Neural cell (in vitro differentiated cells): ENCODE measurements around the gene SLC6A6. TPM values are rescaled to one million over a fixed set of nuclear protein-coding genes. Genes with fewer than 3 reads are reported as not detected.

Experiments used
- H2AFZ ChIP-seq: fragments of 200-600, 300-800 bp; sonication (generic), shearing (Covaris generic); 2 replicates; pipeline ENCODE4 v1.6.0; 2014; ENCODE audit warnings: low read depth, mild to moderate bottlenecking, antibody characterized with exemption, low read length, moderate library complexity
- H3F3A ChIP-seq: fragments of 200-600 bp; shearing (Covaris generic); 2 replicates; pipeline ENCODE4 v1.6.1; 2016; ENCODE audit warnings: mild to moderate bottlenecking, moderate library complexity, mixed read lengths, antibody characterized with exemption, low read length; ENCODE audit not compliant: insufficient read depth, poor library complexity, severe bottlenecking
- H3K27ac ChIP-seq: fragments of 200-600, 300-800 bp; sonication (generic), shearing (Covaris generic); 2 replicates; pipeline ENCODE4 v1.5.1; 2014; ENCODE audit warnings: mild to moderate bottlenecking, low read length, moderate library complexity
- H3K27me3 ChIP-seq: fragments of 300-800, 200-600 bp; sonication (generic), shearing (Covaris generic); 2 replicates; pipeline ENCODE4 v1.6.0; 2014; ENCODE audit warnings: mild to moderate bottlenecking, low read depth, low read length, moderate library complexity; ENCODE audit not compliant: insufficient read depth
- H3K36me3 ChIP-seq: fragments of 300-800, 200-600 bp; sonication (generic), shearing (Covaris generic); 2 replicates; pipeline ENCODE4 v1.5.1; 2014; ENCODE audit warnings: mild to moderate bottlenecking, antibody characterized with exemption, low read length, moderate library complexity; ENCODE audit not compliant: insufficient read depth
- H3K4me2 ChIP-seq: fragments of 300-800, 200-600 bp; sonication (generic), shearing (Covaris generic); 2 replicates; pipeline ENCODE4 v1.6.0; 2014; ENCODE audit warnings: mild to moderate bottlenecking, low read length
- H3K4me3 ChIP-seq: fragments of 300-800, 200-600 bp; sonication (generic), shearing (Covaris generic); 2 replicates; pipeline ENCODE4 v1.5.1; 2014; ENCODE audit warnings: mild to moderate bottlenecking, low read length, moderate library complexity
- H3K79me2 ChIP-seq: fragments of 200-600 bp; shearing (Covaris generic); replicated peaks from 2 replicates; pipeline ENCODE4 v1.6.0; 2014; ENCODE audit warnings: mild to moderate bottlenecking, low read length, moderate library complexity; ENCODE audit not compliant: insufficient read depth
- H3K9ac ChIP-seq: fragments of 300-800, 200-600 bp; sonication (generic), shearing (Covaris generic); 2 replicates; pipeline ENCODE4 v1.6.1; 2016; ENCODE audit warnings: mild to moderate bottlenecking, low read length, mixed read lengths
- H3K9me2 ChIP-seq: fragments of 200-600 bp; shearing (Covaris generic); 2 replicates; pipeline ENCODE4 v1.6.1; 2016; ENCODE audit warnings: mild to moderate bottlenecking, low read length, mixed read lengths; ENCODE audit not compliant: insufficient read depth
- H3K9me3 ChIP-seq: fragments of 200-600, 300-800 bp; sonication (generic), shearing (Covaris generic); 2 replicates; pipeline ENCODE4 v1.6.1; 2016; ENCODE audit warnings: mild to moderate bottlenecking, mixed run types, low read length, moderate library complexity, mixed read lengths
- H4K20me1 ChIP-seq: fragments of 200-600 bp; shearing (Covaris generic); 2 replicates; pipeline ENCODE4 v1.6.1; 2016; ENCODE audit warnings: mild to moderate bottlenecking, mixed run types; ENCODE audit not compliant: insufficient read depth
- CTCF ChIP-seq: fragments of 450-650 bp; IDR thresholded peaks from 2 replicates; pipeline ENCODE4 v1.5.1; 2014; ENCODE audit warnings: antibody characterized with exemption, mild to moderate bottlenecking, moderate library complexity; ENCODE audit not compliant: poor library complexity, severe bottlenecking
- EP300 ChIP-seq: fragments of 450-650 bp; conservative IDR thresholded peaks from 2 replicates; pipeline ENCODE4 v1.6.1; 2014; ENCODE audit warnings: antibody characterized with exemption, mild to moderate bottlenecking, moderate library complexity; ENCODE audit not compliant: poor library complexity, severe bottlenecking
- EZH2 ChIP-seq: fragments of 200-600, 300-800 bp; shearing (Covaris generic), sonication (generic); IDR thresholded peaks from 2 replicates; pipeline ENCODE4 v1.6.1; 2014; ENCODE audit warnings: antibody characterized with exemption, low read length, borderline replicate concordance, mild to moderate bottlenecking; ENCODE audit not compliant: insufficient read depth, poor library complexity, severe bottlenecking
- MXI1 ChIP-seq: fragments of 450-650 bp; conservative IDR thresholded peaks from 2 replicates; pipeline ENCODE4 v1.6.1; 2014; ENCODE audit warnings: antibody characterized with exemption, mild to moderate bottlenecking; ENCODE audit not compliant: poor library complexity, severe bottlenecking
- POLR2AphosphoS5 ChIP-seq: IDR thresholded peaks from 2 replicates; pipeline ENCODE4 v1.6.1; 2012
- RAD21 ChIP-seq: fragments of 450-650 bp; conservative IDR thresholded peaks from 2 replicates; pipeline ENCODE4 v1.6.1; 2014; ENCODE audit warnings: antibody characterized with exemption, mild to moderate bottlenecking, moderate library complexity
- REST ChIP-seq: IDR thresholded peaks from 2 replicates; pipeline ENCODE4 v1.6.1; 2012; ENCODE audit warnings: borderline replicate concordance
- SMC3 ChIP-seq: fragments of 450-650 bp; conservative IDR thresholded peaks from 2 replicates; pipeline ENCODE4 v1.6.1; 2014; ENCODE audit warnings: antibody characterized with exemption, mild to moderate bottlenecking, moderate library complexity; ENCODE audit not compliant: poor library complexity
- TAF1 ChIP-seq: IDR thresholded peaks from 2 replicates; pipeline ENCODE4 v1.6.1; 2012; ENCODE audit warnings: low read depth
- polyA plus RNA-seq: library from polyadenylated mRNA; depleted of rRNA; stranded (reverse); fragments of >200 nt; gene quantifications from 2 replicates; pipeline ENCODE4 v1.2.3, GENCODE V29; 2014

SLC6A6 gene
- polyA plus RNA-seq, 1 donor from 2014 or later, result 15.9 TPM

- Histone ChIP-seq H3K27ac (no peak overlapping the region), H3K9me3 (no peaks in the 10 kb centered on the region), H3K36me3 (no peaks in the 10 kb centered on the region), H3F3A (no peaks in the 10 kb centered on the region), H3K79me2 (no peaks in the 10 kb centered on the region), H3K4me3 (no peak overlapping the region), H4K20me1 (no peaks in the 10 kb centered on the region), H3K9me2 (no peaks in the 10 kb centered on the region), H3K9ac (no peak overlapping the region), H3K4me2 (no peak overlapping the region), H2AFZ (no peak overlapping the region), H3K27me3 (no peaks in the 10 kb centered on the region)
- TF ChIP-seq MXI1 (no peak), RAD21 (no peak), POLR2AphosphoS5 (no peak), TAF1 (no peak), CTCF (no peak), EP300 (no peak), SMC3 (no peak), EZH2 (no peak), REST (no peak)
Measured at GRCh38 chr3:14372587-14372986, 29.8 kb upstream of the SLC6A6 start.

GRCh38 chr3:14373753-14374376 is 28.5 kb upstream of the SLC6A6 start:
- TF ChIP-seq EZH2, result no peak
- TF ChIP-seq EP300, result no peak
- no peak overlapping the region for H3K27ac ChIP-seq
- H3K9ac ChIP-seq, result no peak overlapping the region
- no peaks in the 10 kb centered on the region for H3K79me2 ChIP-seq
- no peaks in the 10 kb centered on the region for H3K9me2 ChIP-seq
- no peak overlapping the region for H2AFZ ChIP-seq
- no peaks in the 10 kb centered on the region for H3K27me3 ChIP-seq
- H3K4me3 ChIP-seq, result no peak overlapping the region
- no peaks in the 10 kb centered on the region for H3K9me3 ChIP-seq
- H3K36me3 ChIP-seq, result no peaks in the 10 kb centered on the region
- H4K20me1 ChIP-seq, result no peaks in the 10 kb centered on the region
- H3K4me2 ChIP-seq, result no peak overlapping the region
- H3F3A ChIP-seq, result no peaks in the 10 kb centered on the region
